Mesendoderm (in vitro differentiated cells): ENCODE results near the gene ACAD11.

ENCODE experiments used
- DNase-seq: peaks from one replicate; pipeline ENCODE4 v3.0.0; 2013
- H2AK5ac ChIP-seq: 2 replicates; pipeline ENCODE4 v1.6.1; 2013; ENCODE audit warnings: low read length, inconsistent platforms
- H2BK120ac ChIP-seq: 2 replicates; pipeline ENCODE4 v1.6.1; 2013; ENCODE audit warnings: low read depth, mild to moderate bottlenecking, low read length, moderate library complexity, mixed read lengths
- H2BK15ac ChIP-seq: replicated peaks from 2 replicates; pipeline ENCODE4 v1.6.1; 2013; ENCODE audit warnings: low read depth, mild to moderate bottlenecking, moderate library complexity
- H2BK5ac ChIP-seq: 2 replicates; pipeline ENCODE4 v1.6.1; 2013; ENCODE audit warnings: low read length, inconsistent platforms
- H3K18ac ChIP-seq: 2 replicates; pipeline ENCODE4 v1.6.1; 2013; ENCODE audit warnings: mild to moderate bottlenecking, low read length, mixed read lengths
- H3K23ac ChIP-seq: one replicate; pipeline ENCODE4 v1.6.1; 2013; ENCODE audit warnings: low read length
- H3K27ac ChIP-seq: 2 replicates; pipeline ENCODE4 v1.5.1; 2013; ENCODE audit warnings: low read depth, mild to moderate bottlenecking, inconsistent platforms, low read length, moderate library complexity
- H3K27me3 ChIP-seq: 2 replicates; pipeline ENCODE4 v1.6.1; 2013; ENCODE audit warnings: low read length, control low read depth, mild to moderate bottlenecking, inconsistent platforms; ENCODE audit not compliant: insufficient read depth, poor library complexity
- H3K36me3 ChIP-seq: 2 replicates; pipeline ENCODE4 v1.6.1; 2013; ENCODE audit warnings: low read length, inconsistent platforms; ENCODE audit not compliant: control insufficient read depth, insufficient read depth
- H3K4ac ChIP-seq: one replicate; pipeline ENCODE4 v1.6.1; 2013; ENCODE audit warnings: low read depth, mild to moderate bottlenecking, low read length, moderate library complexity
- H3K4me1 ChIP-seq: 2 replicates; pipeline ENCODE4 v1.6.1; 2013; ENCODE audit warnings: low read depth, low read length, inconsistent platforms; ENCODE audit not compliant: control insufficient read depth
- H3K4me2 ChIP-seq: 2 replicates; pipeline ENCODE4 v1.6.1; 2013; ENCODE audit warnings: low read length
- H3K4me3 ChIP-seq: 2 replicates; pipeline ENCODE4 v1.5.1; 2013; ENCODE audit warnings: mild to moderate bottlenecking, low read length
- H3K56ac ChIP-seq: one replicate; pipeline ENCODE4 v1.6.1; 2013; ENCODE audit warnings: low read length
- H3K79me1 ChIP-seq: 2 replicates; pipeline ENCODE4 v1.6.1; 2013; ENCODE audit warnings: low read length, inconsistent platforms
- H3K79me2 ChIP-seq: 2 replicates; pipeline ENCODE4 v1.6.1; 2013; ENCODE audit warnings: mild to moderate bottlenecking, low read length; ENCODE audit not compliant: control insufficient read depth, insufficient read depth
- H3K9ac ChIP-seq: 2 replicates; pipeline ENCODE4 v1.6.1; 2013; ENCODE audit warnings: low read length, inconsistent platforms
- H4K5ac ChIP-seq: one replicate; pipeline ENCODE4 v1.6.1; 2013; ENCODE audit warnings: low read length
- H4K8ac ChIP-seq: one replicate; pipeline ENCODE4 v1.6.1; 2013; ENCODE audit warnings: low read depth, mild to moderate bottlenecking, control low read depth, low read length, moderate library complexity
- WGBS: extraction: QIAGEN DNeasy Blood & Tissue Kit; methylation state at CpG from one replicate; pipeline ENCODE4 v1.1.7; 2013; ENCODE audit warnings: low lambda C conversion rate, missing lambda C conversion rate; ENCODE audit not compliant: insufficient coverage; ENCODE audit errors: extremely low coverage; 5-methylcytosine and 5-hydroxymethylcytosine counted together

ACAD11 gene

DNA sequence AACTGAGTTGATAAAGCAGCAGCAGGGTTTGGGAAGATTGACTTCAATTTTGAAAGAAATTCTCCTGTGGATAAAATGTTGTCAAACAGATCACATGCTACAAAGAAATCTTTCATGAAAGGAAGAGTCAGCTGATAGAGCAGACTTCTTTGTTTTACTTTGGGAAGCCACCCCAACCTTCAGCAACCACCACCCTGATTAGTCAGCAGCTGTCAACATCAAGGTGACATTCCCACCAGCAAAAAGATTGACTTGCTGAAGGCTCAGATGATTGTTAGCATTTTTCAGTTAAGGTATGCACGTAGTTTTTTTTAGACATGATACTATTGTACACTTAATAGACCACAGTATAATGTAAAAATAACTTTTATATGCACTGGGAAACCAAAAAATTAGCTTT lies 150.1 kb downstream of the ACAD11 start:
- H4K8ac ChIP-seq: no peak overlapping the region
- no peak overlapping the region for H2BK15ac ChIP-seq
- WGBS: no CpG with 5 or more reads among the region's 1 CpG
- H3K27ac ChIP-seq: no peak overlapping the region
- H3K9ac ChIP-seq: no peak overlapping the region
- H3K56ac ChIP-seq: no peak overlapping the region
- no peak overlapping the region for H2BK120ac ChIP-seq
- H3K18ac ChIP-seq: no peak overlapping the region
- H2AK5ac ChIP-seq: no peak overlapping the region
- no peaks in the 10 kb centered on the region for H3K4me1 ChIP-seq
- no peak overlapping the region for H4K5ac ChIP-seq
- no peaks in the 10 kb centered on the region for H3K79me1 ChIP-seq
- H3K4me3 ChIP-seq: no peak overlapping the region
- H3K4ac ChIP-seq: no peak overlapping the region
- no peak for DNase-seq
- H3K79me2 ChIP-seq: no peaks in the 10 kb centered on the region
- H3K36me3 ChIP-seq: peaks cover 2% of the 10 kb centered on the region
- H3K27me3 ChIP-seq: no peaks in the 10 kb centered on the region
- H2BK5ac ChIP-seq: no peak overlapping the region
- no peak overlapping the region for H3K4me2 ChIP-seq
- H3K23ac ChIP-seq: no peak overlapping the region

DNA sequence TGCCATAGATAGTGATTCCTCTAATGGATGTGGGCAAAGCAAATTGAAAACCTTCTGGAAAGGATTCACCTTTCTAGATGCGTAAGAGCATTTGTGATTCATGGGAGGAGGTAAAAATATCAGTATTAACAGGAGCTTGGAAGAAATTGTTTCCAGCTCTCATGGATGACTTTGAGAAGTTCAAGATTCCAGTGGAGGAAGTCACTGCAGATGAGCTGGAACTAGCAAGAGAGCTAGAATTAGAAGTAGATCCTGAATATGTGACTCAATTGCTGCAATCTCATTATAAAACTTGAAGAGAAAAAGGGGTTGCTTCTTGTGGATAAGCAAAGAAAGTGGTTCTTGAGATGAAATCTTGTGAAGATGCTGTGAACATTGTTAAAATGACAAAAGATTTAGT lies 150.5 kb downstream of the ACAD11 start:
- H4K8ac ChIP-seq: no peak overlapping the region
- no peak overlapping the region for H2AK5ac ChIP-seq
- no peak overlapping the region for H2BK5ac ChIP-seq
- H3K4ac ChIP-seq: no peak overlapping the region
- H2BK15ac ChIP-seq: no peak overlapping the region
- no peaks in the 10 kb centered on the region for H3K79me1 ChIP-seq
- no peak overlapping the region for H3K4me3 ChIP-seq
- no peak overlapping the region for H3K56ac ChIP-seq
- peaks cover 2% of the 10 kb centered on the region for H3K36me3 ChIP-seq
- H3K4me2 ChIP-seq: no peak overlapping the region
- no CpG with 5 or more reads among the region's 1 CpG for WGBS
- H3K4me1 ChIP-seq: no peaks in the 10 kb centered on the region
- DNase-seq: no peak
- no peak overlapping the region for H3K9ac ChIP-seq
- no peak overlapping the region for H4K5ac ChIP-seq
- no peak overlapping the region for H3K27ac ChIP-seq
- H3K79me2 ChIP-seq: no peaks in the 10 kb centered on the region
- H3K27me3 ChIP-seq: no peaks in the 10 kb centered on the region
- H3K18ac ChIP-seq: no peak overlapping the region
- H3K23ac ChIP-seq: no peak overlapping the region
- no peak overlapping the region for H2BK120ac ChIP-seq
